ENCODE data around the gene OR2F2.
A peak's percentile ranks its signal among the peaks of the same experiment; 100 is the strongest.

The OR2F2 gene

GRCh38 chr7:143914938-143915652 is 19.9 kb upstream of the OR2F2 start:
- no peak for DNase-seq

- no peak for DNase-seq
Measured at GRCh38 chr7:143924851-143925250, 10.2 kb upstream of the OR2F2 start.

GRCh38 chr7:143929224-143929920 is 5.7 kb upstream of the OR2F2 start:
- no peak for DNase-seq

GRCh38 chr7:143931739-143932138 is 3.3 kb upstream of the OR2F2 start:
- no peak for DNase-seq

GRCh38 chr7:143936087-143937009 is 1.3 kb downstream of the OR2F2 start:
- DNase-seq, result no peak

- DNase-seq, result no peak
Measured at GRCh38 chr7:143938379-143939243, 3.6 kb downstream of the OR2F2 start.

GRCh38 chr7:143945423-143945822 is 10.4 kb downstream of the OR2F2 start:
- DNase-seq, result no peak

- no peak for DNase-seq
Measured at GRCh38 chr7:143947111-143947510, 12.1 kb downstream of the OR2F2 start.

GRCh38 chr7:143948733-143949132 is 13.7 kb downstream of the OR2F2 start:
- DNase-seq, result no peak

- DNase-seq, result no peak
Measured at GRCh38 chr7:143953421-143953820, 18.4 kb downstream of the OR2F2 start.

GRCh38 chr7:143954135-143954534 is 19.1 kb downstream of the OR2F2 start:
- DNase-seq, result no peak

- DNase-seq, result no peak
Measured at GRCh38 chr7:143954544-143954943, 19.5 kb downstream of the OR2F2 start, which contains the start of gene OR2F1. OR2F1 (plus strand) TSS chr7:143954844; CDS start chr7:143959971, 5,127 bp downstream.

- no peak for DNase-seq
Measured at GRCh38 chr7:143958781-143959180, 23.7 kb downstream of the OR2F2 start.

- DNase-seq, result no peak
Measured at GRCh38 chr7:143960813-143961610, 26.0 kb downstream of the OR2F2 start.

GRCh38 chr7:143965280-143965679 is 30.2 kb downstream of the OR2F2 start:
- no peak for DNase-seq

- DNase-seq, result no peak
Measured at GRCh38 chr7:143967398-143967797, 32.4 kb downstream of the OR2F2 start.

GRCh38 chr7:143973870-143974416 is 38.9 kb downstream of the OR2F2 start:
- no peak for DNase-seq

GRCh38 chr7:143974459-143974858 is 39.4 kb downstream of the OR2F2 start:
- no peak for DNase-seq

GRCh38 chr7:143975617-143976016 is 40.6 kb downstream of the OR2F2 start:
- DNase-seq, result peak; percentile 2 to 19

GRCh38 chr7:143978585-143978984 is 43.6 kb downstream of the OR2F2 start:
- no peak for DNase-seq

- DNase-seq, result no peak
Measured at GRCh38 chr7:143979359-143979758, 44.3 kb downstream of the OR2F2 start.

Measured in Kasumi-1 (cell line).